RWPE2 (cell line): Measurements from ENCODE around the gene GID8.

ENCODE experiments used
- ATAC-seq: fragments of 200-7000 bp; cut with Tn5 transposase; 3 replicates; pipeline ENCODE4 v1.9.1; 2021; ENCODE audit warnings: low read depth
- DNase-seq: peaks from one replicate; pipeline ENCODE4 v3.0.0-alpha.2; 2020; ENCODE audit warnings: low spot score
- H3K27ac ChIP-seq: fragments of 450-650 bp; 2 replicates; pipeline ENCODE4 v1.5.1; 2017; ENCODE audit warnings: mild to moderate bottlenecking; ENCODE audit not compliant: poor library complexity, severe bottlenecking
- H3K27me3 ChIP-seq: fragments of 250-450 bp; sonication (Bioruptor Pico); 2 replicates; pipeline ENCODE4 v1.5.1; 2021; ENCODE audit warnings: mild to moderate bottlenecking, moderate library complexity; ENCODE audit not compliant: insufficient read depth, poor library complexity, severe bottlenecking
- H3K36me3 ChIP-seq: fragments of 250-450 bp; sonication (Bioruptor Pico); 2 replicates; pipeline ENCODE4 v1.5.1; 2020; ENCODE audit warnings: low read depth, mild to moderate bottlenecking, moderate library complexity
- H3K4me1 ChIP-seq: fragments of 250-450 bp; sonication (Bioruptor Pico); 2 replicates; pipeline ENCODE4 v1.5.1; 2021; ENCODE audit warnings: mild to moderate bottlenecking, moderate library complexity; ENCODE audit not compliant: insufficient read depth, poor library complexity, severe bottlenecking
- H3K4me3 ChIP-seq: fragments of 250-450 bp; sonication (Bioruptor Pico); 2 replicates; pipeline ENCODE4 v1.5.1; 2021; ENCODE audit warnings: mild to moderate bottlenecking, moderate library complexity; ENCODE audit not compliant: severe bottlenecking
- H3K9me3 ChIP-seq: fragments of 250-450 bp; sonication (Bioruptor Pico); 2 replicates; pipeline ENCODE4 v1.5.1; 2021; ENCODE audit warnings: mild to moderate bottlenecking, moderate library complexity; ENCODE audit not compliant: severe bottlenecking
- CTCF ChIP-seq: fragments of 450-650 bp; IDR thresholded peaks from one replicate; pipeline ENCODE4 v1.5.1; 2017; ENCODE audit warnings: mild to moderate bottlenecking, moderate library complexity; ENCODE audit not compliant: poor library complexity, severe bottlenecking

GID8 gene

GRCh38 chr20:62980380-62980960, 42.5 kb downstream of the GID8 start:
- Histone ChIP-seq H3K4me1 (no peaks in the 10 kb centered on the region), H3K36me3 (no peaks in the 10 kb centered on the region), H3K9me3 (no peaks in the 10 kb centered on the region), H3K27ac (no peak overlapping the region), H3K27me3 (peaks cover 85% of the 10 kb centered on the region), H3K4me3 (no peak overlapping the region)
- DNase-seq, result no peak
- TF ChIP-seq CTCF, result no peak
- no peak for ATAC-seq

GRCh38 chr20:62980970-62981369, 43.0 kb downstream of the GID8 start:
- Histone ChIP-seq H3K27me3 (peaks cover 86% of the 10 kb centered on the region), H3K36me3 (no peaks in the 10 kb centered on the region), H3K9me3 (no peaks in the 10 kb centered on the region), H3K4me3 (no peak overlapping the region), H3K4me1 (no peaks in the 10 kb centered on the region), H3K27ac (no peak overlapping the region)
- ATAC-seq (peak; percentile 26; the same call in 1 of the 3 replicates), DNase-seq (no peak)
- TF ChIP-seq CTCF, result no peak

GRCh38 chr20:62982124-62983075, 44.5 kb downstream of the GID8 start:
- peaks cover 79% of the 10 kb centered on the region for H3K27me3 ChIP-seq
- no peaks in the 10 kb centered on the region for H3K4me1 ChIP-seq

GRCh38 chr20:62983210-62983609, 45.3 kb downstream of the GID8 start:
- Histone ChIP-seq H3K27me3 (peaks cover 77% of the 10 kb centered on the region), H3K36me3 (no peaks in the 10 kb centered on the region), H3K27ac (no peak overlapping the region), H3K4me1 (no peaks in the 10 kb centered on the region), H3K9me3 (no peaks in the 10 kb centered on the region), H3K4me3 (no peak overlapping the region)
- TF ChIP-seq CTCF, result no peak
- no peak for DNase-seq
- no peak for ATAC-seq

More at GRCh38 chr20:62982124-62983075, 44.5 kb downstream of the GID8 start:
- no peak for DNase-seq
- no peak for TF ChIP-seq CTCF
- H3K9me3 ChIP-seq, result no peaks in the 10 kb centered on the region
- H3K27ac ChIP-seq, result no peak overlapping the region
- no peak for ATAC-seq
- H3K36me3 ChIP-seq, result no peaks in the 10 kb centered on the region
- H3K4me3 ChIP-seq, result no peak overlapping the region
